ENCODE measurements around the gene AJUBA. TPM values are rescaled to one million over a fixed set of nuclear protein-coding genes. Genes with fewer than 3 reads are reported as not detected.

The AJUBA gene
- total RNA-seq, 2 donors from 2014 or later, result 5.8 to 24.6 TPM

- TF ChIP-seq CTCF (IDR thresholded peaks at IDR 0.05), result no peak
- Histone ChIP-seq H3K4me1 (peaks cover 0 to 21% of the 10 kb centered on the region in 2 donors), H3K4me3 (no peak overlapping the region), H3K27ac (no peak overlapping the region), H3K9me3 (no peaks in the 10 kb centered on the region), H3K27me3 (no peaks in the 10 kb centered on the region), H3K36me3 (no peaks in the 10 kb centered on the region)
- no peak for DNase-seq (ENCODE audit: low spot score)
Measured at GRCh38 chr14:23002592-23002991, 20.2 kb upstream of the AJUBA start.

GRCh38 chr14:23000860-23001259 is 18.5 kb upstream of the AJUBA start:
- H3K36me3 ChIP-seq, result no peaks in the 10 kb centered on the region
- peaks cover 0 to 11% of the 10 kb centered on the region in 2 donors for H3K4me1 ChIP-seq
- no peak for TF ChIP-seq CTCF (IDR thresholded peaks at IDR 0.05)
- no peaks in the 10 kb centered on the region for H3K9me3 ChIP-seq
- H3K27me3 ChIP-seq, result no peaks in the 10 kb centered on the region
- no peak overlapping the region for H3K4me3 ChIP-seq
- no peak for DNase-seq (ENCODE audit: low spot score)
- H3K27ac ChIP-seq, result no peak overlapping the region

GRCh38 chr14:22998329-22999012 is 16.1 kb upstream of the AJUBA start:
- DNase-seq (ENCODE audit: low spot score), result no peak
- Histone ChIP-seq H3K4me1 (peaks cover 0 to 16% of the 10 kb centered on the region in 2 donors), H3K27ac (no peak overlapping the region), H3K4me3 (no peak overlapping the region), H3K9me3 (no peaks in the 10 kb centered on the region), H3K36me3 (no peaks in the 10 kb centered on the region), H3K27me3 (no peaks in the 10 kb centered on the region)
- TF ChIP-seq CTCF (IDR thresholded peaks at IDR 0.05), result no peak

GRCh38 chr14:22997676-22998323 is 15.4 kb upstream of the AJUBA start:
- H3K4me1 ChIP-seq, result peaks cover 0 to 16% of the 10 kb centered on the region in 2 donors
- no peaks in the 10 kb centered on the region for H3K27me3 ChIP-seq
- TF ChIP-seq CTCF (IDR thresholded peaks at IDR 0.05), result no peak
- H3K27ac ChIP-seq, result no peak overlapping the region
- no peak for DNase-seq (ENCODE audit: low spot score)
- no peaks in the 10 kb centered on the region for H3K9me3 ChIP-seq
- no peak overlapping the region for H3K4me3 ChIP-seq
- no peaks in the 10 kb centered on the region for H3K36me3 ChIP-seq

GRCh38 chr14:22996768-22997654 is 14.7 kb upstream of the AJUBA start:
- H3K4me3 ChIP-seq, result no peak overlapping the region
- H3K4me1 ChIP-seq, result peaks cover 0 to 16% of the 10 kb centered on the region in 2 donors
- no peak for TF ChIP-seq CTCF (IDR thresholded peaks at IDR 0.05)

More at GRCh38 chr14:22996768-22997654, 14.7 kb upstream of the AJUBA start:
- Histone ChIP-seq H3K27ac (no peak overlapping the region), H3K27me3 (no peaks in the 10 kb centered on the region), H3K9me3 (no peaks in the 10 kb centered on the region), H3K36me3 (no peaks in the 10 kb centered on the region)
- DNase-seq (ENCODE audit: low spot score), result no peak

Measured in right atrium auricular region (tissue), 2 donors.